ENCODE measurements around the gene GTF2H2. TPM values are rescaled to one million over a fixed set of nuclear protein-coding genes. Genes with fewer than 3 reads are reported as not detected.
"Not testable (repeated sequence)": the region's sequence is repeated elsewhere in the genome, so short reads cannot be mapped to it uniquely, and the experiment has no call there.

Gene GTF2H2
- total RNA-seq: 8.4 TPM
- long read RNA-seq, partial matches to known transcripts: 3 of 7 reads
- long read RNA-seq, other reads (novel, unspliced or antisense): 4 of 7 reads

- DNase-seq (ENCODE audit: low spot score); intact Hi-C loops (cut with DNase I): not testable (repeated sequence)
Measured at GRCh38 chr5:71067262-71067928, at the start of gene GTF2H2. GTF2H2 (minus strand) TSS chr5:71067676; CDS start chr5:71062763, 4,913 bp downstream.

DNA sequence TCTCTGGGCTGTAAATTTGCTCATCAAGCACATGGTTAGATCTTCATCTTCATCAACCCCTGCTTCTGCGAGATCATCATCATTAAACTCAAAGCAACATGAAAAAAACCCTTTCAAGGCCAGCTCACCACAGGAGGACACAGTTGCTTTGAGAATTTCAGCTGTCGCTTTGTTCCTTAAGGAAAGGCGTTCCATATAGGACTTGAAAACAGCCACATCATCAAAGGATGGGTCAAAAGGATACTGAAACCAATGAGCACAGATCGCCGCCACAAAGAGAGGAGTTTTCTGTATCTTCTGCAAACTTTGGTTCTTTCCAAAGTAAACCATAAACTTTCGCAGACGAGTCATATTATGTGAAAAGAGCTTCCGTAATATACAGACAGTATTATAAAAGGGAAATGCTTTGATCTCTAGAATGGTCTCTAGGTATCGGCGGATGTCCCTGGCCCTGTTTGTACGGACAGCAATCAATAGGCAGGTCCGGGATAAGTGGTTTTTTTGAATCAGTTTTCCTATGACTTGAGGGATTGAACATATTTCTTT is 42.3 kb upstream of the GTF2H2 start:
- intact Hi-C loops (cut with DNase I); DNase-seq (ENCODE audit: low spot score): not testable (repeated sequence)

GRCh38 chr5:71099996-71100395 is 32.5 kb upstream of the GTF2H2 start:
- intact Hi-C loops (cut with DNase I); DNase-seq (ENCODE audit: low spot score): not testable (repeated sequence)

GRCh38 chr5:71097930-71098203 is 30.4 kb upstream of the GTF2H2 start:
- intact Hi-C loops (cut with DNase I); DNase-seq (ENCODE audit: low spot score): not testable (repeated sequence)

DNA sequence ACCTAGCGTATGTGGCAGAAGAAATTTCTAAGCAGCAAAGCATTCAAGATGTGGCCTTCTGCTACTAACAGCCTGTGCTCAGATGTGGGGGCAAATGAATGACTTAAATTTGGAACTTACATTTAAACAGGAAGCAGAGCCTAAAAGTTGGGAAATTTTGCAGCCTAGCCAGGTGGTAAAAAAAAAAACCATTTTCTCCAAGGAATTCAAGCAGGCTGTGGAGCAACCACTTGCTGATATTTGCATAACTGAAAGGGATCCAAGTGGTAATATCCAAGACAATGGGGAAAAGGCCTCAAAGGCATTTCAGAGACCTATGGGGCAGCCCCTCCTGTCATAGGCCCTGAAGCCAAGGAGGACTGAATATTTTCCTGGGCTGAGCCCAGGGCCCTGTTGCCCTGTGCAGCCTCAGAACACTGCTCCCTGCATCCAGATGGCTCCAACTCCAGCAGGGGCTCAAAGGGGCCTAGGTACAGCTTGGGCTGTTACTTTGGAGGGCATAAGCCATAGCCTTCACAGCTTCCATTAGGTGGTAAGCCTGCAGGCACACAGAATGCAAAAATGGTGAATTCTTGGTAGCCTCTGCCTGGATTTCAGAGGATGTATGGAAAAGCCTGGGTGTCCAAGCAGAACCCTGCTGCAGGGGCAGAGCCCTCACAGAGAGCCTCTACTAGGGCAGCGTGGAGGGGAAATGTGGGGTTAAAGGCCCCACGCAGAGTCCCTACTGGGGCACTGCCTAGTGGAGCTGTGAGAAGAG is 29.9 kb upstream of the GTF2H2 start:
- DNase-seq (ENCODE audit: low spot score); intact Hi-C loops (cut with DNase I): not testable (repeated sequence)

DNA sequence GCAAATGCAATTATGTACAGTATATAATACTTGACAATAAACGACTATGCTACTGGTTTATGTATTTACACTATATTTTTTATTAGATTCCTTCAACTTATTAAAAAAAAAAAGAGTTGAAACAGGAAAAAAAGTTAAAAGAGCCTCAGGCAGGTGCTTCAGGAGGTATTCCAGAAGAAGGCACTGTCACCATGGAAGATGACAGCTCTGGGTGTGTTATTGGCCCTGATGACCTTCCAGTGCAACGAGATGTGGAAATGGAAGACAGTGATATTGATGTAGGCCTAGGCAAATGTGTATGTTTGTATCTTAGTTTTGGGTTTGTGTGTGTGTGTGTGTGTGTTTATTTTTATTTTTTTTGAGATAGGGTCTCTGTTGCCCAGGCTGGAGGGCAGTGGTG is 22.3 kb upstream of the GTF2H2 start:
- intact Hi-C loops (cut with DNase I); DNase-seq (ENCODE audit: low spot score): not testable (repeated sequence)

- DNase-seq (ENCODE audit: low spot score); intact Hi-C loops (cut with DNase I): not testable (repeated sequence)
Measured at GRCh38 chr5:71088754-71089153, 21.3 kb upstream of the GTF2H2 start.

DNA sequence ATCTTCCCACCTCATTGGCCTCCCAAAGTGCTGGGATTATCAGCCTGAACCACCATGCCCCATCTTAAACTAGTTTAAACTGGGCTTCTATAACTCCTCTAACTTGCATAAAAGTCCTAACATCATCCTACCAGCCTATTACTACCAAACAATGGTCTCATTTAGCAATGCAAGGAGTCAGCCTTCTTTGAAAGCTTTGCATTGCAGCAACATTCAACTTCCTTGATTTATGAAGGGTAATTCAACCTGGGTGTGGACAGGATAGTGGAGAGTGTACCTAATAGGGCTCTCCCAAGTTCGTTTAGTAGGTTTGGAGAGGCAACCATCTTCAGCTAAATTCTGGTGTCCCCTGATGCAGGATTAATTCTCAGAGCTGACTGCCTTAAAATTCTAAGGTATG is 18.7 kb upstream of the GTF2H2 start:
- DNase-seq (ENCODE audit: low spot score); intact Hi-C loops (cut with DNase I): not testable (repeated sequence)

- DNase-seq (ENCODE audit: low spot score); intact Hi-C loops (cut with DNase I): not testable (repeated sequence)
Measured at GRCh38 chr5:71084280-71085063, 17.0 kb upstream of the GTF2H2 start.

DNA sequence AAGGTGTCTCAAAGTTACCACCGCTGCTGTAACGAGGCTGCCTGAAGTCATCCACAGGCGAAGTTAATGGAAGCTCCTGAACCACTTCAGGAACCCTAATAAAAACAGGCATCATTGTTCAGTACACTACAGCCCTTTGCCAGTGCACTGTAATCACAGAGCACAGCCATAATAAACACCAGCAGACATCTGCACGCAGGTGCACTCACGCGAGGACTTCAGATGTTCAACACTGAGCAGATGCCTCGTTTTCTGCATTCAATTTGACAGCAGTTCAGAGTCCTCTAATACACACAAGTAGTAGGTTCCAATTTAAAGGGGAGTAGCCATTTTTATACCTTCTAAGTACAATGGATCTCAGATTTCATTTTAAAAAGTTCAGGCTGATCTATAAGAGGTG is 15.4 kb upstream of the GTF2H2 start:
- DNase-seq (ENCODE audit: low spot score); intact Hi-C loops (cut with DNase I): not testable (repeated sequence)

GRCh38 chr5:71082340-71082739 is 14.9 kb upstream of the GTF2H2 start:
- DNase-seq (ENCODE audit: low spot score); intact Hi-C loops (cut with DNase I): not testable (repeated sequence)

DNA sequence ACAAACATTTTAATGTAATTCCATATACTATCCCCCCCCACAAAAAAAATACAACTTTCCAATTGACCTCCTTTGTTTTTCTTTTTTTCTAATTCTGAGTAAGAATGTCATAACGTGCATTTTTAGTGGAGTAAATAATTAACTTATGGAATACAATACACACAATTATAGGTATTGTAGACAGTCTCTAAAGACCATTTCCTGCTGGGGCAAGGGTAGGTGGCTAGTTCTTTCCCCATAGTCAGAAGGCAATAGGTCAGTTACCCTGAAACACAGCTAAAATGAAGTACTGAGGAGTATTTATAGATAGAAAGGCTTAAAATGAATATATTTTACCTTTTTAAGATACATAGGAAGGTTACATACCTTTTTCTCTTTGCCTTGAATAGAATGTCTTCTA is 6.2 kb downstream of the GTF2H2 start:
- intact Hi-C loops (cut with DNase I); DNase-seq (ENCODE audit: low spot score): not testable (repeated sequence)

- intact Hi-C loops (cut with DNase I); DNase-seq (ENCODE audit: low spot score): not testable (repeated sequence)
Measured at GRCh38 chr5:71059426-71059825, 8.1 kb downstream of the GTF2H2 start.

- DNase-seq (ENCODE audit: low spot score); intact Hi-C loops (cut with DNase I): not testable (repeated sequence)
Measured at GRCh38 chr5:71044808-71045207, 22.7 kb downstream of the GTF2H2 start.

DNA sequence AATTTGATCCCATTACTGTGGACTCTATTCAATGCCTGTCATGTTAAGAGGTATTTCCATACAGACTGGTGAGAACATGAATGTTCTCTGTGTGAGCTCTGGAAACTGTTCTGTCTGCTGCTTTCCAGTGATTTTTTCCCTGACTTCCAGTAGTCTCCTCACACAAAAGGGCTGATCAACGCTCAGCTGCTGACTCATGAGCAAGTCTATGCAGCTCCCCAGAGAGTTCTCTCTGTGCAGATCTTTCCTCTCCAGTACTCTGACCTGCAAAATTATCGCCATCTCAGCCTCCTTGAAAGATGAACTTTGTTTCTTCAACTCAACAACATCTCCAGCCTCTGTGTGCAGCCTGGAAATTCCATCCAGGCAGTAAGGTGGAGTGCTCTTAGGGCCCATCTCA is 23.3 kb downstream of the GTF2H2 start:
- intact Hi-C loops (cut with DNase I); DNase-seq (ENCODE audit: low spot score): not testable (repeated sequence)

GRCh38 chr5:71031046-71031776 is 36.3 kb downstream of the GTF2H2 start:
- DNase-seq (ENCODE audit: low spot score); intact Hi-C loops (cut with DNase I): not testable (repeated sequence)

GRCh38 chr5:71025289-71025953 is 42.1 kb downstream of the GTF2H2 start, which contains the start of gene NAIP:
NAIP (minus strand) TSS chr5:71025339; CDS start chr5:71012915, 12,424 bp downstream.
- DNase-seq (ENCODE audit: low spot score); intact Hi-C loops (cut with DNase I): not testable (repeated sequence)

GRCh38 chr5:71020643-71021042 is 46.8 kb downstream of the GTF2H2 start:
- intact Hi-C loops (cut with DNase I); DNase-seq (ENCODE audit: low spot score): not testable (repeated sequence)

Measured in cardiac septum (tissue), 1 donor.